GM21717 (cell line): ENCODE measurements around the gene SOX5.

ENCODE experiments used
- ATAC-seq: cut with Tn5 transposase; IDR thresholded peaks from one replicate; pipeline ENCODE4 v1.9.1; 2021; ENCODE audit warnings: mild to moderate bottlenecking, moderate library complexity; ENCODE audit not compliant: unreplicated experiment

SOX5 gene

DNA sequence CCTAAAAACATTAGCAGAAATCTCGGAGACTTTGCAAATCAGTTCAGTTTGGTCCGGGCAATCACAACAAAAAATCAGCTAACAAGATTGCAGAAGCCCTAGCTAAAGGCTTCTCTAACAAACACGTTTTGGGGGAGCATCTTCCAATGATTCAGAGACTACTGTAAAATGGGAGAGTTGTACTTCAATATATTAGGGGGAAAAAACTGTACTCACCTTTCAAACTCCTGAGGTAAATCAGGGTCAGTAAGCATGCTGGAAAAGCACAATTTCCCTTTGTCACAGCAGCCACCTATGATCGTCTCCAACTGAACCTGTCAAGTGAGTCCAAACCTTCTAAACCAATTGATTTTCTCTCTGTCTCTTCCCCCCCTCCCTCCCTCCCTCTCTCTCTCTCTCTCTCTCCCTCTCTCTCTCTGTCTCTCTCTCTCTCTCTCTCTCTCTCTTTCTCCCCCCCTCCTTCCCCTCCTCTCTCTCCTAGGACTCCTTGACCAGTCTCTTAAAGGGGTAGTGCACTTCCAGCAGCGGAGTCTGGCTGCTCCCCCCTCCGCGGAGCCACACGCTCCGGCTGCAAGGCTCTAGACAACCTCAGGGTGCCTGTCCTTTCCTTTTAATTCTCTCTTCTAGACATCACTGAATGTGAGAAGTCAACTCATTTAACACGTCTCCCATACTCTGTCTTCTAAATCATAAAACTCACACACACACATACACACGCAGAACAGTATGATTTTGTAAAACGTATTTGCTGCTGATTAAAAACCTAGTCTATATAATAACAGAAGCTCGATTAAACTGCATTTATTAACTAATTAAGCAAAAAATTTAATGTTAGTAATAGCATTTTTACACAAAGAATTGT is at the start of gene SOX5:
Gene SOX5 (minus strand): TSS at position 323 of the 862 bp plus-strand sequence. CDS start 69 bp downstream, at position 254.
- ATAC-seq, result no peak

DNA sequence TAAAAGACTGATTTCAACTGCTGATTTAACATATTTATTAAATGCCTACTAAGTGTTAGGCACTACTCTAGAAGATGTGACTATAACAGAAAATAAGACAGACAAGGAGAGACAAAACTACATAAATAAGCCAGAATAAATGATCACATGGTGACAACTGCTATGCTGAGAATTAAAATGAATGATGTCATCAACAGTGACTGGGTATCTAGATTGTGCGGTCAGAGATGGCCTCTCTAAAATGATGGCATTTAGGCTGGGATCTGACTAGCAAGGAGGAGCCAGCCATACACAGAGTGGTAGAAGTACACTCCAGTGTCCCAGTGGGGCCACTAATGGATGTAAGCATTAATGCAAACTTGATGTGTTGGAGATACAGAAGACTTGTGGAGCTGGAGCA is 37.6 kb upstream of the SOX5 start:
- no peak for ATAC-seq

DNA sequence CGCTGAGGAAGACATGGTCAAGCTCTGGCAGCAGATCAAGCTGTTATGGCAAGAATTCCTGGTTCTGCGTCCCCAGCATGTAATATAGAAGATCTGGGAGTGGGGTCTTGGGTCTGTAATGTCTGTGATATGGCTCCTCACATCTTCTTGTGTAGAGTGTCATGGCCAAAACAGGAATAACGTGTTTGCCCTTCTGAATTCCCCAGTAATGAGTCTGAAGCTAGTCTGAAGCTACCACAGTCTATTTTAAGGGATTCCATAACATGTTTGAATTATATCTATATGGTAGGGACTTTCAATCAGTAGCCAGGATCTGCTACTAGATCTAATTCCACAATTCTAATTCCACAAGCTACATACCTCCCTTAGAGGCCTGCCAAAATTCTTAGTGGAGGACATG is 31.4 kb upstream of the SOX5 start:
- ATAC-seq, result no peak

DNA sequence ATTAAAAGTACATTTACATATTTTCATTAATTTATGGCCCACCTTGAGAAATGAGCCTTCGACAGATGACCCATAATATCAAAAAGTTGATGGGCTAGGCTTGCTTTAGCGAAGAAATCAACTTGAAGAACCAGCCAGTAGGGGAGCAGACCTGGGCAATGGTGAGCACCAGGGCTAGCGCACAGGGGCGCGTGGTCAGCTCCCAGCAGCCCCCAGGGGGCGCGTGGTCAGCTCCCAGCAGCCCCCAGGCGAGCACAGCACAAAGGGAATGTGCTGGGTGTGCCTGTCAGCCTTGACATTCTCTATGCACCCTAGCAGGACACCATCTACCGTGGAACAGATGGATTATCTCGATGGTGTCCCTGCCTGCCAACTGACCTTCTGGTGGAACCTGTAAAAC is 15.3 kb upstream of the SOX5 start:
- no peak for ATAC-seq

DNA sequence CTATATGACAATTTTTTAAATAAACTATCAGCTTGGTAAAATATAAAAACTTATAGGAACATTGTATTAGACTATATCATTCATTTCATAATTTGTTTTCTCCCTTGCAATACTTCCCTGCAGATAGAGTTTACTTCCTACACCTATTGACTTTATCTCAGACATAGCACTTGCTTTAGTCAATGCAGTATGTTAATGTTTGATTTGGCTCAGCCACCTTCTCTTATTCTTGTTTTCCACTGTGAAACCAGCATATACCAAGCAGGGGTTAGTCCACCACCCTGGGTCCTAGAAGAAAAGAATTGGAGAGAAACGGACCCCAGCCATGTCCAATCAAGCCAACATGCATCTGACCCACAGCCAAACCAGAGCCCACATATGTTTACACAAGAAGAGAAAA is 10.4 kb upstream of the SOX5 start:
- ATAC-seq, result no peak

DNA sequence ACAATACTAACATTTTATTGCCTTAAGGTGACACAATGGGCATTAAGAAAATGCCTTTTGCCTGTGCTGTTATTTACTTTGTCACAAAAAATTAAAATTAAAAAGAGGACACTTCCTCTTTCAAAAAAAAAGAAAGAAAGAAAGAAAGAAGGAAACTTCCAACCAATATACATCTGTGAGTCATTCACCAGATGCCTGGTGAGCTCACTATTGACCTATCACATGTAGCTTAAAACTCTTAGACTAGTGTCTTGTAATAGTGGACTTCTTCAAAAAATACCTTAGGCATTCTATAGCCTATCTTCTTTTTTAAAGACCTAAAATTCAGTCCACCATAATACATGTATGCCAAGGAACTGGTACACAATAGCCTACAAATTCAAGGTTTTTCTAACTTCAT is 4.9 kb upstream of the SOX5 start:
- no peak for ATAC-seq

DNA sequence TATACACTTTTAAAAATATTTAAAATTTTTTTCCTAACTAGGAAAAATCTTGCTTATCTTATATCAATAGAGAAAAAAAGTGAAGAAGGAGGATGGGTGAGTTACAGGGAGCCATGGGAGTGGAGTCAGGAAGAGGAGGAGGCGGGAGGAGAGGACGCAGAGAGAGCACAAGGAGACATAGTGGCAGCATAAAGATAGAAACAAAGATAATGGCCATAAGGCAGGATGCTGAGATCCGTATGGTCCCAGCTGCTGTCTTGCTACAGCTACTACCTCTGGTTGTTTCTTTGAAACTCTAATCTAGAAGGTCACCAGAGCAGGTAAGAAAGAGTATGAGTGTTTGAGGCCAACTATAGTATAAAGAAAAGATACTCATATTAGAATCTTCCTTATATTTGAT is 2.6 kb upstream of the SOX5 start:
- no peak for ATAC-seq

DNA sequence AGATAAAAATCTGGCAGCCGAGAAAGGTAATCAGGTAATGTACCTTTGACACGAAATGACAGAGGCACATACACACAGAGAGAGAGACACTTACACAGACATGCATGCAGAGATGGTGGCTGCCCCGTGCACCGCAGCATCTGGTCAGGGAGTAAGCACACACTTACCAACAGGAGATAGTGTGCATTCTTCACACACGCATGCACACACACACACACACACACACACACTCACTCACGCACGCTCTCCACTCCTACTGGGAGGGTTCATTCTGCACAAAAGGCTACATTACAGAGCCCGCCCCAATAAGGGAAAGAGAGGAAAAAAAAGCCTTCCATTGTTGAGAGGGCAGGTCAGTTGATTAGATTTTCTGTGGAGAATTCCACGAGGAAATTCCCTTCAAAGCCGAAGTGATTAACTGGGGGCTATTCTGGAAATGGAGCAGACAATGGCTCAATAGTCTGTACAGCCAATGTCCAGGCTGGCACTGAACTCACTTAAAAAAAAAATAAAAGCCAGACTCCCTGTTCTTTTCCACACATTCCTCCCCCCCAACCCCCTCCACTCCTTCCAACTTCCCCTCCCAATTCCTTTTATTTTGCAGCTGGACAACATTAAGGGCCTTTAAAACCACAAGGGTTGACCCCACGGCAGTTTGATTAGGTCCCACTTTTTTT is 1.4 kb upstream of the SOX5 start:
- no peak for ATAC-seq

DNA sequence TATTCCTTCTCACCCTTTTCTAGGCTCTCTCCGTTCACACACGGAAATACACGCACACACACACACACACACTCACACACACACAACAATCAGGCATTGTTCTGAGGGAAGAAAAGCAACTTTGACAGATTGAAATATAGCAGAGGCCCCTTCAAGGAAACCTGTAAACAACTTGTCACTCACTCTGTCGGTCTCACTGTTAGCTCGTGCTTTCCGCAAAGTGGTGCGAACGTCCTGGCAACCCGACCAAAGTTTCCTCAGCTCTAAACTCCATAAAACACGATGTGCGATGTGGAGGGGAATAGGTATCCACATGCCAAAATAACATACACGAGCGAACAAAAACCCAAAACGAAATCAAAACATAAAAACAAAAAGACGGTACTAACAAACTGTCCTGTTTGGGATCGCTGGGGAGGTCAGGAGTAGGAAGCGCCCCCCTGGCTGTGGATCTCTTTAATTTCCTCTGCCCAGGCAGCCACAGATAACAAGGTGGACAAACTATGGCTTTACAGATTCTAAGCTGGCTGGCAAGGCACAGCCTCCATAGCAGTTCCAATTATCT is 822 bp upstream of the SOX5 start:
- ATAC-seq, result no peak

DNA sequence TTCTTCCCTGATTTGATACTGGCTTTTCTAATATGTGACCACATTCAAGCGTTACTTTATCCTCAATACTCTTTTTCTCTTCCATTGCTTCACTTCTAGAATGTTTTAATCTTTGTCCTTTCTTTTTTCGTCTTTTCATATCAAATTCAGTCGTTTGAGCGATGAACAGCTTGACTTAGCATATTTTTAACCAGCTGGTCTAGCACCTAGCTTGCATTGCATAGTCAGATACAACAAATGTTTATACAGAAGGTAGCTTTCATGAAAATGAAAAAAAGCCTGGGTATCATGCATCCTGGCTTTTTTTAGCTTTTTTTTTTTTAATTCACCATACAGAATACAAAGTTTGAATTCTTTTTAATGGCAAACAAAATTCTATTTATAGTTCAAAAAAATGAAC is 1.2 kb downstream of the SOX5 start:
- ATAC-seq, result no peak

DNA sequence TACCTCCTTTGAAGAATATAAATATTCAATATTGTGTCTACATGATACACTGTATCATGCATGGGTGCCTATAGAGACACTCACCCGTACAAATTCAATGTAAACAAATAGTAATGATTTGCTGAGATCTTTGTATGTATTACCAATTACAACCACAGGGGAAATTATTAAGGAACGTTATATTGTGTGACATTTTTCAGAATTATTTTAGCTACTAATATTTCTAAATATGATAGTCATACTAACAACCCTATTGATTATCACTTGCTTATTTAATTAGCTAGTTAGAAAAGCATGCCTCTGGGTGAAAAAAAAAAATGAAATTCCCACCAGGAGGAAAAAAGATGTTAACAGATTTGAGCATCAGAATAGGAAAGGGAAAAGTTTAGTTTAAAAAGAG is 2.1 kb downstream of the SOX5 start:
- no peak for ATAC-seq

DNA sequence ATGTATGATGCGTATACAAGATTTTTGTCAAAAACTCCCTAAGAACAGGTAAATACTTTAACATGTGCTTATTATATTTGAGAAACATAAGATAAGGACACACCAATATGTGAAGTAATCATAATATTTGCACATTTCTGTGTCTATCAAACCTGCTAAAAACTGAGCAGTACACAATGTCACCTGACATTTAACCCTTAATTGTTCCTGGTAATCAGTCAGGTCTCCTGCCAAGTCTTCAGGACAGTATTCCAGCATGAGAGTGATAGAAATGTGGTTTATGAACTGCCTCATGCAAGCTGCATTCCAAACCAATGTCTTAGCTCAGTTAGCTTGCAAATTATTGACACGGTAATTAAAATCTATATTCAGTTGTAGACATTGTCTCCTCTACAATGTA is 4.2 kb downstream of the SOX5 start:
- ATAC-seq, result no peak

DNA sequence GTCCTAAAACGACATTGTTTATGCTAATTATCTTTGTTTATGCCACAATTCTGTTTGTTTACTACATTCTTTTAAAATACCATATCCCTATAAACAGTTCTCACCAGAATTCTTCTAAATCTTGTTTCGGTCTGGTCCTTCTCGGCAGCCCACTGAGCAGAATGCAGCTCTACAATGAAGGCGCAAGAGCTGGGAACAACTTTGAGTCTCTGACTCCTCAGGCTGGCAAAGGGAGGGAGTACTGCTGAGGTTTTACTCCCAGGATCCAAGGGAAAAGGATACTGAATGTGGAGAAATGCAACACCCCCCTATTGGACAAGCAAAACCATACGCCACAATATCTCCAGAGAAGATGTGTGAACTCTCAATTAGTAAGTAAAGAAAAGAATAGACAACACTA is 5.4 kb downstream of the SOX5 start:
- ATAC-seq, result no peak

DNA sequence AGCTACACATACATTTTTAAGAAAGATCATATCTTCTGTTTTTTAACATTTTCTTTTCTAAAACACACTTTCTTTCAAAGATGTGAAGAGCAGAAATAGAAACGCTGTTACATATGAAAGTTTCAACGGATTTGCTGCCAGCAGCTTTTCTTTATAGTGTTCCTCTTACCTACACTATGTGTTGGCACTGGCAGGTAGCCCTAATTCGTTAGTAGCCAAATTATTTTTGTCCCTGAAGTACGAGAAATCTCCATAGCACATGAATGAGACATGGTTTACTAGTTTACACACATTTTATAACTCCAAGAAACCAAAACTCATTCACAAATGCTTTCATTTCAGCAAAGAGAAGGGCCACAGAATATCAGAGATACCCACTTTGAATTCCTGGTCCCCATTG is 6.6 kb downstream of the SOX5 start:
- ATAC-seq, result no peak

DNA sequence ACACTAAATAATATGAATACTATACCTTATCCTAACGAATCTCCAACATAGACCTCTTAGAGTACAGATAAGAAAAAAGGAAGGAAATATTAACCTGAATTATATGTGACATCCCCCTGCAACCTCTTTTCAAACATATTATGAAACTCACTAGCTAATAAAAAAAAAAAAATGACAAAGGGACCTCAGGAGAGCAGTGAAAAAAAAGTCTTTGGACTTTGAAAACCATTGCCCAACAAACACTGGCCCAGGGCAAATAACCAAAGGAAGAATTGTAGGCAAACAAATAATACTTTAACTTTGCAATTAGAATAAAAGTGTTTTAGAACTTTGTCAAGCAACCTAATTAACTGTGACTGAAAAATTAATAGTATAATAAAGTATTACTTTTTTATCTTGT is 7.7 kb downstream of the SOX5 start:
- ATAC-seq, result no peak

DNA sequence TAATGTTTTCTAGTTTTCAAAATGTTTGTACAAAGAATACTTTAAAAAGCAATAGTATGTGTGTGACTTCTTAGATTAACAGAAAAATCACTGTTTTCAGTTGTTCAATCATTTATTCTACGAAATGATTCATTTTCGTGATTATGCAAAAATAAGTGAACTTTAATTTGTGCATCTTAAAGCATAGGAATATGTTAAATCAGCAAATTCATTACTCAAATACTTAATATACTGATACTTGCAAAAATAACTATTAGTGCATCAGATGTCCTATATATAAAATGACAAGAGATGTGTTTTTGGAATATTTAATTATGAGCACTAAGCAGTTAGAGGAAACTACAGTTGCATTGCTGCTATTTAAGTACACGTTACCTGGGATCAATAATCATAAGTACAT is 11.0 kb downstream of the SOX5 start:
- ATAC-seq, result no peak

DNA sequence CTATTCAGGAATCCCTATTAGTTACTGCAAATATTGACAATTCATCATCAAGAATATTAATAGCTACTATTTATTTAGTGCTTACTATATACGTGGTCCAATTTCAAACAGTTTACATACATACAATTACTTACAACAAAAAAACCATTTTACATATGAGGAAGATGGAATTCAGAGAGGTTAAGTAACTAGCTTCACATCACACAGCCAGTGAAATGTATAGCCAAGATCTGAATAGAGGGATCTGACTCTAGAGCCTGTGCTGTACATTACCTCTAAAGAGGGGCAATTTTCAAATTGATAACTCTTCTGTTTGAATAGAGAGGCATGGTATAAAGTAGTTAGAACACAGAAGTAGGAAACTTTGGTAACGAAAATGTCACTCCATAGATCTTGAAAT is 18.3 kb downstream of the SOX5 start:
- ATAC-seq, result no peak

DNA sequence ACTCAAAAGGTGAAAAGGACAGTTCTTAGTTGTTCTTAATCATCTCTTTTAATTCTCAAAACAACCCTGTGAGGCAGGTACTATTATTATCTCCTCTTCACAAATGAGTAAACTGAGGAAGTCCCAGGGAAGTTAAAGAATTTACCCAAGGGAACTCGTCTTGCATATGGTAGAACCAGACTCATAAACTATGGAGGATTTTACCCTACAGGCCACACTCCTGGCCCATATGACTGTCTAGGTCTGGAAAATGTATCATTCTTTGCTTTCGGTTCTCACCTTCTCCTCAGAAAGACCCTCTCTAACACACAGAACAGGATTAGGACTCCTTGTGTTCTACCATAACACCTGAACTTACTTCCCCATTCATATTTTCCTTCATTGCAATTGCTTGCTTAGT is 18.9 kb downstream of the SOX5 start:
- no peak for ATAC-seq

DNA sequence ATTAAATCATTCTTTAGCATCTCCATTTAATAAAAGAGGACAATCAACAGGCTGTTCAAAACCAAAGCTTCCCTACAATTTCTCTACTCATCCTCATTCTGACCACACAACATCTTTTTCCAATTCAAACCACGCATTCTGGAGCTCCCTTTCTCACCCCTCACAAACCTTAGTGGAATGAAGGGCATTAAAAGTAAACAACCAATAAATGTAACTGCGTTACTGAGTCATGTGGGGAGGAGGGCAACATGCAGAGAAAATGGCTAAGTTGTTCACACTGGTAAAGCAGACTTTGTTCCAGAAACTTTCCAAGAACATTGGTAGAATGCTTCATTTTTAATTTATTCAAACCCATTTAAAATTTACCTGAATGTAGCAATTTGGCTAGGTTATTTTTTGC is 19.6 kb downstream of the SOX5 start:
- ATAC-seq, result no peak

DNA sequence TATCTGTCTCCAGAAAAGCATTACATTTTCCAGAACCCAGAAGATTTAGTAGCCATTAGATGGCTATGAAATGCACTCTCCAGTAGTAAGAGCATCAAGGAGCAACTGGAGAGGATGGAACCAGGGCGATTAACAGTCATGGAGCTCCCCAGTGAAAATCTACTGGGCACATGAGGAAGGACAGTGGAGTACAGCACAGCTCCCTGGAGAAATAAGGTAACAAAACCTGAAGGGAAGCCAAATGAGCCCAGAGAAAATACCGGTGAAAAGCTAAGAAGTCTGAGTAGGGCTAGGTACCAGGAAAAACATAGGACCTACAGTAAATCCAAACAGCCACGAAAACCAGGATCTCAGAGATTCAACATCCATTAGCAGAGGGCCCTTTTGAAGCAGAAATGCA is 21.6 kb downstream of the SOX5 start:
- ATAC-seq, result no peak

DNA sequence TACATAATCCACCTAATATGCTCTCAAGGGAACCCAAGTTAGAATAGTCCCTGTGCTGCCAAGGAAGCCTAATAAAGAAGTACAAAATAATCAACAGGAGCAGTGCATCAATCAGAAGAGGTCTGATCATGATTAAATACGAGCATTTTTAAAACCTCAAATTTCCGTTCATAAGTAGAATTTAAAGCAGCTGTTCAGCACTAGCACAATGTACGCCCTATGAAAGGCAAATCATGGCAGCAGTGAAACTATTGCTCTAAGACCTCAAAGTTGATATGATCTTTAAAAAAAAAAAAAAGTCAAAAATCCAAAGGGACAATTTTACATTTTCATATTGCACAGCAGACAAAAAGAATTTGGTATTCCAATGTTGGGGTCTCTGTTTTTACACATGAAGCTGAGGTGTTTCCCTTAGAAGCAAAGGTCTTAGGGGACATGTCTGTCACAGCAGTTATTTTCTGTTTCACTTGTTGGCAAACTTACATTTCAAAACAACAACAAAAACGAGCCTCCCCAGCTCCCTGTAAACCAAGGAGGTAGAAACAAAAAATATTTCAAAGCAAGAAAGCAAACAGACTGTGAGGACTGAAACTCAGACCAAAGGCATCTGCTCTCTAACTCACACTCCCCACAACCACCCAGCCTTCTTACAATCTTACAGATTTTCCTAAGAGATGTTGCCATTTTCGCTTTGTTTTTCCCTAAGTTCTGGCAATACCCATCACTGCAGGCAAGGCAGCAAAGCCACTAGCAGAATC is 28.2 kb downstream of the SOX5 start:
- no peak for ATAC-seq

DNA sequence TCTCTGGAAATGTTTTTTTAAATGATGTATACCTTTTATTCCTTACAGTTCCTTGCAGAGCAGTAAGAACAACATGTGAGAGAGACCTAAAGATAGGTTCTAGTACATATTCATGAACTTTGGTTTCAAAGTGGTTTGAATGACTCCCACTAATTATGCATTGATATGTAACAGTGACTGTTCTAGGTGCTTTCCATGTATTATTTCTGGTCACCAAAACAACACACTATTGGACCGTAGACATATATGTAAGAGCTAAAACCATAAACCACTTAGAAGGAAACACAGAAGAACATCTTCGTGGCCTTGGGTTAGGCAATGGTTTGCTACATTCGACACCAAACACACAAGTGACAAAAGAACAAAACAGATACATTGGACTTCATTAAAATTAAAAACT is 37.9 kb downstream of the SOX5 start:
- no peak for ATAC-seq
